K562 (cell line): Measurements from ENCODE around the gene MATN1. TPM values are rescaled to one million over a fixed set of nuclear protein-coding genes. Genes with fewer than 3 reads are reported as not detected.

Experiments used
- ATAC-seq: fragments of 200-7000 bp; cut with Tn5 transposase; 3 replicates; pipeline ENCODE4 v1.9.1; 2020; ENCODE audit warnings: moderate library complexity
- BruUV-seq: library from RNA; stranded (reverse); fragments of 400-500 nt; replicated peaks from 2 replicates; lab custom pipeline; 2021; lab: Mats Ljungman, UMichigan
- CTCF ChIA-PET: fragments of 300-600 bp; formaldehyde crosslinking; extraction: SDS; loops from one replicate; lab custom pipeline; 2021; ENCODE audit warnings: low intra/inter-chr PET ratio; lab: Yijun Ruan, JAX
- POLR2A ChIA-PET: fragments of 300-600, 350-650 bp; sonication (Branson Sonifier 250); formaldehyde crosslinking; extraction: SDS; loops from one replicate; lab custom pipeline; 2021; ENCODE audit warnings: antibody characterized with exemption, inconsistent platforms; lab: Yijun Ruan, JAX
- DNase-seq, 4 experiments: peaks; one replicate each; pipeline versions ENCODE4 v3.0.0 to v3.0.0-alpha.2; 2011 to 2018; ENCODE audit warnings: low spot score in 3 of 4, mixed read lengths in 3 of 4; ENCODE audit errors: extremely low read depth in 1 of 4
- FAIRE-seq: peaks from 2 replicates; lab custom pipeline; 2011; peaks lifted over from hg19 to GRCh38; lab: Jason Lieb, UNC
- H2AFZ ChIP-seq: 2 replicates; pipeline ENCODE4 v1.6.0; 2011; ENCODE audit warnings: low read depth, low read length, control low read depth, inconsistent platforms
- H3K27ac ChIP-seq: fragments of 200-600 bp; 3 replicates; pipeline ENCODE4 v1.8.0; 2011; ENCODE audit warnings: low read depth, mild to moderate bottlenecking, control low read depth, inconsistent platforms, low read length, moderate library complexity, mixed read lengths; ENCODE audit errors: extremely low read depth
- H3K27me3 ChIP-seq, 2 experiments: fragments of 300-600 bp in 1 of 2; 2 replicates in 1 of 2; 3 replicates in 1 of 2; pipeline versions ENCODE4 v1.6.0 to v1.8.0; 2011; ENCODE audit warnings: inconsistent platforms in 2 of 2, low read length in 2 of 2, mild to moderate bottlenecking in 1 of 2, mixed read lengths in 1 of 2, moderate library complexity in 1 of 2; ENCODE audit not compliant: control insufficient read depth in 2 of 2, insufficient read depth in 2 of 2
- H3K36me3 ChIP-seq: fragments of 300-600 bp; 3 replicates; pipeline ENCODE4 v1.8.0; 2011; ENCODE audit warnings: mild to moderate bottlenecking, low read length, inconsistent platforms; ENCODE audit not compliant: control insufficient read depth, insufficient read depth
- H3K4me1 ChIP-seq, 2 experiments: fragments of 200-600 bp in 1 of 2; replicated peaks in 1 of 2; 2 replicates in 1 of 2; 3 replicates in 1 of 2; pipeline versions ENCODE4 v1.5.1 to v1.8.0; 2011; ENCODE audit warnings: inconsistent platforms in 2 of 2, low read length in 2 of 2, mild to moderate bottlenecking in 1 of 2, mixed read lengths in 1 of 2, moderate library complexity in 1 of 2; ENCODE audit not compliant: control insufficient read depth in 2 of 2, insufficient read depth in 2 of 2
- H3K4me2 ChIP-seq: 2 replicates; pipeline ENCODE4 v1.6.1; 2011; ENCODE audit warnings: low read length, control low read depth, inconsistent platforms, mixed read lengths; ENCODE audit not compliant: insufficient read depth
- H3K4me3 ChIP-seq: fragments of 200-600 bp; sonication (generic), shearing (Covaris generic); 2 replicates; pipeline ENCODE4 v1.5.1; 2016; ENCODE audit warnings: control low read depth, inconsistent platforms
- H3K79me2 ChIP-seq: fragments of 200-600 bp; 3 replicates; pipeline ENCODE4 v1.8.0; 2011; ENCODE audit warnings: low read length, inconsistent platforms; ENCODE audit not compliant: control insufficient read depth, insufficient read depth
- H3K9ac ChIP-seq, 2 experiments: 2 replicates each; pipeline versions ENCODE4 v1.6.0 to v1.6.1; 2011; ENCODE audit warnings: low read depth in 2 of 2, low read length in 2 of 2, control low read depth in 1 of 2, inconsistent platforms in 1 of 2, mild to moderate bottlenecking in 1 of 2, mixed read lengths in 1 of 2; ENCODE audit not compliant: insufficient read depth in 1 of 2
- H3K9me1 ChIP-seq: one replicate; pipeline ENCODE4 v1.6.0; 2011; ENCODE audit warnings: inconsistent platforms, mild to moderate bottlenecking, low read length, moderate library complexity; ENCODE audit not compliant: control insufficient read depth, insufficient read depth
- H3K9me3 ChIP-seq: replicated peaks from 2 replicates; pipeline ENCODE4 v1.5.1; 2011; ENCODE audit warnings: low read depth, low read length, inconsistent platforms; ENCODE audit not compliant: control insufficient read depth, insufficient read depth
- H4K20me1 ChIP-seq: replicated peaks from 2 replicates; pipeline ENCODE4 v1.6.1; 2011; ENCODE audit warnings: low read length, inconsistent platforms, mixed read lengths; ENCODE audit not compliant: control insufficient read depth, insufficient read depth
- ELF2 ChIP-seq: fragments of 250-450 bp; sonication (Bioruptor Pico); IDR thresholded peaks from 2 replicates; pipeline ENCODE4 v1.5.0; 2021; ENCODE audit warnings: mild to moderate bottlenecking
- MYC ChIP-seq, 2 experiments: fragments of 250-450 bp in 1 of 2; sonication (Bioruptor Pico) in 1 of 2; IDR thresholded peaks; 2 replicates each; pipeline versions ENCODE4 v1.5.1 to v1.6.1; 2012 to 2021; ENCODE audit warnings: low read depth in 2 of 2, borderline replicate concordance in 1 of 2, improper control_type of control experiment in 1 of 2, low read length in 1 of 2, mild to moderate bottlenecking in 1 of 2, moderate library complexity in 1 of 2
- RBM34 ChIP-seq: fragments of 200-400 bp; formaldehyde crosslinking; IDR thresholded peaks from 2 replicates; pipeline ENCODE4 v1.6.1; 2018; ENCODE audit warnings: low read length, borderline replicate concordance; ENCODE audit not compliant: insufficient read depth
- TEAD1 ChIP-seq, 2 experiments: fragments of 450-650 bp in 1 of 2; sonication (generic) in 1 of 2; formaldehyde crosslinking; IDR thresholded peaks; 2 replicates each; pipeline versions ENCODE4 v1.4.0 to v1.8.0; 2020 to 2022; ENCODE audit warnings: mild to moderate bottlenecking in 2 of 2, missing genetic modification reagents in 1 of 2
- TOE1 ChIP-seq, 2 experiments: fragments of 450-650 bp in 1 of 2; sonication (generic) in 1 of 2; formaldehyde crosslinking in 1 of 2; IDR thresholded peaks; 2 replicates each; pipeline versions ENCODE4 v1.7.1 to v1.8.0; 2016 to 2022; ENCODE audit warnings: borderline replicate concordance in 2 of 2, mild to moderate bottlenecking in 2 of 2, antibody characterized with exemption in 1 of 2, inconsistent platforms in 1 of 2, low read depth in 1 of 2, missing genetic modification reagents in 1 of 2, moderate library complexity in 1 of 2
- TRIM28 ChIP-seq: fragments of 450-650 bp; IDR thresholded peaks from 2 replicates; pipeline ENCODE4 v1.6.1; 2017
- ZNF75A ChIP-seq: fragments of 450-650 bp; formaldehyde crosslinking; IDR thresholded peaks from 2 replicates; pipeline ENCODE4 v1.4.0; 2020; ENCODE audit warnings: mild to moderate bottlenecking
- ZNF830 ChIP-seq: fragments of 250-450 bp; sonication (Bioruptor Pico); IDR thresholded peaks from 2 replicates; pipeline ENCODE4 v1.5.0; 2021; ENCODE audit warnings: mild to moderate bottlenecking
- ZSCAN29 ChIP-seq: fragments of 450-650 bp; IDR thresholded peaks from 2 replicates; pipeline ENCODE4 v1.6.1; 2017
- WGBS: fragments of 100-300 bp; shearing (Covaris generic); methylation state at CpG from one replicate; pipeline ENCODE4 v1.1.6; 2016; ENCODE audit warnings: low coverage, mixed read lengths; ENCODE audit not compliant: insufficient coverage; ENCODE audit errors: missing lambda C conversion rate; 5-methylcytosine and 5-hydroxymethylcytosine counted together
- in situ Hi-C: fragments of 300-500 bp; cut with MboI; formaldehyde crosslinking; loops from 4 replicates; pipeline ENCODE4 v1.15.0; 2018; ENCODE audit warnings: inconsistent platforms, mixed read lengths
- intact Hi-C: fragments of 100-400 bp; cut with micrococcal nuclease; formaldehyde crosslinking; loops from 2 replicates; pipeline ENCODE4 v1.14.2; 2022
- polyA plus RNA-seq, 8 experiments: library from polyadenylated mRNA; depleted of rRNA in 4 of 8; stranded (reverse) in 5 of 8; unstranded in 3 of 8; fragments of >200 nt; fragmentation: Nextera tagmentation in 2 of 8; fragmentation: Illumina TruSeq in 1 of 8; extraction: Ambion mirVana in 2 of 8; extraction: Trizol in 1 of 8; gene quantifications; 2 replicates each; pipeline versions ENCODE4 v1.2.1 to v1.2.3, GENCODE V29; 2011 to 2014; ENCODE audit warnings: inconsistent platforms in 1 of 8, missing spikeins in 1 of 8
- total RNA-seq, 7 experiments: library from RNA; depleted of rRNA in 6 of 7; stranded (reverse); fragments of >200 nt in 6 of 7; fragmentation: Illumina TruSeq in 2 of 7; extraction: Trizol in 2 of 7; gene quantifications; 2 replicates each; pipeline versions ENCODE4 v1.2.1 to v1.2.3, GENCODE V29; 2011 to 2021; ENCODE audit warnings: low replicate concordance in 1 of 7
- TF ChIP-seq, protein P1 (sequence below): sonication (generic); formaldehyde crosslinking; IDR thresholded peaks from 2 replicates; pipeline ENCODE4 v1.9.0; 2022; ENCODE audit warnings: mild to moderate bottlenecking, missing genetic modification reagents
- TF ChIP-seq, protein P2 (sequence below): fragments of 450-650 bp; formaldehyde crosslinking; IDR thresholded peaks from 2 replicates; pipeline ENCODE4 v1.4.0; 2022; ENCODE audit warnings: missing genetic modification characterization
- TF ChIP-seq, protein P3 (sequence below): IDR thresholded peaks from 2 replicates; pipeline ENCODE4 v1.6.1; 2012; ENCODE audit warnings: low read depth, low read length, improper control_type of control experiment, borderline replicate concordance
- TF ChIP-seq, protein P4 (sequence below), 2 experiments: fragments of 450-650 bp in 1 of 2; sonication (generic) in 1 of 2; formaldehyde crosslinking in 1 of 2; IDR thresholded peaks in 1 of 2; conservative IDR thresholded peaks in 1 of 2; 2 replicates each; pipeline versions ENCODE4 v1.6.1 to v1.8.1; 2016 to 2023; ENCODE audit warnings: mild to moderate bottlenecking in 2 of 2, moderate library complexity in 2 of 2, inconsistent platforms in 1 of 2, missing genetic modification reagents in 1 of 2

Gene MATN1
- total and polyA plus RNA-seq, 9 of the 15 experiments (the other 6 are each of a cell fraction or from before 2014, with no cell fraction given): 0.10 to 2.3 (median 1.2) TPM

DNA sequence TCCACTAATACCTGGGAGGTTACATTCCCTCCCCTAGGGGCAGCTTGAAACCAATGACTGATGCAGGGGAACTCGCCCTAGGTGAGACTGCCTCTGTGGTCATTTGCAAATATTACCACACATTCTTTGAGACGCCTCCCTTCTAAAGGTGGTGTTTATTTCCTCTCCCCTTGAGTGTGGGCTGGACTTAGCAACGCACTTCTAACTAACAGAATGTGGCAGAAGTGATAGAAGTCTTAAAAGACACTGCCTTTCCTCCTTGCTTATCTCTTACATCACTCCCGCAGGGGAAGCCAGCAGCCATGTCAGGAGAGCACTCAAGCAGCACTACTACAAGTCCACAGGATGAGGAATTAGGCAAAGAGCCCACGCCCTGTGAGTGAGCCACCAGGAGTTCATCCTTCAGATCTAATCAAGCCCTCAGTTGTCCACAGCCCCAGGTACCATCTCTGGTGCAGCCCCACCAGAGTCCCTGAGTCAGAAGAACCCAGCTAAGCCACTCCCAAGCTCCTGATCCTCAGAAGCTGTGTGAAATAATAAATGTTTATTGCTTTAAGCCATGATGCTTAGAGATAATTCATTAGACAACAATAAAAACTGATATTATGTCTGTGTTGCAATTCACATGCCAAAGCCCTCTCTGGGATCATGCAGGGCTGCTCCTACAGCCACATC lies 14.8 kb upstream of the MATN1 start:
- Histone ChIP-seq H3K9ac (no peak overlapping the region), H3K4me2 (no peak overlapping the region), H3K79me2 (no peaks in the 10 kb centered on the region), H3K27ac (peak overlapping the region; percentile 5; the same call in 2 of the 3 replicates), H2AFZ (no peak overlapping the region), H3K9me3 (peaks cover 9% of the 10 kb centered on the region), H3K27me3 (no peaks in the 10 kb centered on the region), H3K4me1 (peaks cover 34 to 47% of the 10 kb centered on the region in 2 experiments), H3K4me3 (no peak overlapping the region), H4K20me1 (no peaks in the 10 kb centered on the region), H3K36me3 (peaks cover 5% of the 10 kb centered on the region; the same call in 2 of the 3 replicates), H3K9me1 (no peaks in the 10 kb centered on the region)
- WGBS: 27% methylated on average over 5 of the region's 5 CpGs
- in situ Hi-C loops: no loop called here
- intact Hi-C loops: no loop called here
- peak; percentile 70 for ATAC-seq
- DNase-seq: peak; percentile 48 to 70 (median 56)
- FAIRE-seq: peak; percentile 72
- BruUV-seq: no TSS peak
- CTCF ChIA-PET: no interaction called here
- POLR2A ChIA-PET: interaction anchor here (0.6 to 2.3 kb wide), 3 partner anchors 7 to 41 kb away, joined by 4 to 7 read pairs (median 4); no protein-coding TSS in a partner anchor
- TF ChIP-seq ZNF75A (CRISPR knock-in tag) (no peak), ZNF830 (no peak), RBM34 (no peak), TRIM28 (peak; percentile 88), TEAD1 (CRISPR knock-in tag; IDR thresholded peaks at IDR 0.05) (peak in 1 of 2 experiments; percentile 75; a peak in 1 of 4 replicates), MYC (IDR thresholded peaks at IDR 0.05; ENCODE audit: low read depth, low read length) (0 out of 2 replicates have a peak, but pooled peaks have one; percentile 17), MYC (CRISPR knock-in tag; IDR thresholded peaks at IDR 0.05; ENCODE audit: borderline replicate concordance, low read depth) (no peak), TOE1 (IDR thresholded peaks at IDR 0.05; ENCODE audit: borderline replicate concordance) (no peak), TOE1 (CRISPR knock-in tag; IDR thresholded peaks at IDR 0.05; ENCODE audit: borderline replicate concordance, low read depth) (no peak), ZSCAN29 (no peak), ELF2 (CRISPR knock-in tag) (no peak)
- TF ChIP-seq, protein P1, sequence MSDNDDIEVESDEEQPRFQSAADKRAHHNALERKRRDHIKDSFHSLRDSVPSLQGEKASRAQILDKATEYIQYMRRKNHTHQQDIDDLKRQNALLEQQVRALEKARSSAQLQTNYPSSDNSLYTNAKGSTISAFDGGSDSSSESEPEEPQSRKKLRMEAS (CRISPR knock-in tag): no peak
- TF ChIP-seq, protein P2, sequence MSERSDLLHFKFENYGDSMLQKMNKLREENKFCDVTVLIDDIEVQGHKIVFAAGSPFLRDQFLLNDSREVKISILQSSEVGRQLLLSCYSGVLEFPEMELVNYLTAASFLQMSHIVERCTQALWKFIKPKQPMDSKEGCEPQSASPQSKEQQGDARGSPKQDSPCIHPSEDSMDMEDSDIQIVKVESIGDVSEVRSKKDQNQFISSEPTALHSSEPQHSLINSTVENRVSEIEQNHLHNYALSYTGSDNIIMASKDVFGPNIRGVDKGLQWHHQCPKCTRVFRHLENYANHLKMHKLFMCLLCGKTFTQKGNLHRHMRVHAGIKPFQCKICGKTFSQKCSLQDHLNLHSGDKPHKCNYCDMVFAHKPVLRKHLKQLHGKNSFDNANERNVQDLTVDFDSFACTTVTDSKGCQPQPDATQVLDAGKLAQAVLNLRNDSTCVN: no peak
- TF ChIP-seq, protein P3, sequence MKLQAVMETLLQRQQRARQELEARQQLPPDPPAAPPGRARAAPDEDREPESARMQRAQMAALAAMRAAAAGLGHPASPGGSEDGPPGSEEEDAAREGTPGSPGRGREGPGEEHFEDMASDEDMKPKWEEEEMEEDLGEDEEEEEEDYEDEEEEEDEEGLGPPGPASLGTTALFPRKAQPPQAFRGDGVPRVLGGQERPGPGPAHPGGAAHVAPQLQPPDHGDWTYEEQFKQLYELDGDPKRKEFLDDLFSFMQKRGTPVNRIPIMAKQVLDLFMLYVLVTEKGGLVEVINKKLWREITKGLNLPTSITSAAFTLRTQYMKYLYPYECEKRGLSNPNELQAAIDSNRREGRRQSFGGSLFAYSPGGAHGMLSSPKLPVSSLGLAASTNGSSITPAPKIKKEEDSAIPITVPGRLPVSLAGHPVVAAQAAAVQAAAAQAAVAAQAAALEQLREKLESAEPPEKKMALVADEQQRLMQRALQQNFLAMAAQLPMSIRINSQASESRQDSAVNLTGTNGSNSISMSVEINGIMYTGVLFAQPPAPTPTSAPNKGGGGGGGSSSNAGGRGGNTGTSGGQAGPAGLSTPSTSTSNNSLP: no peak
- TF ChIP-seq, protein P4, sequence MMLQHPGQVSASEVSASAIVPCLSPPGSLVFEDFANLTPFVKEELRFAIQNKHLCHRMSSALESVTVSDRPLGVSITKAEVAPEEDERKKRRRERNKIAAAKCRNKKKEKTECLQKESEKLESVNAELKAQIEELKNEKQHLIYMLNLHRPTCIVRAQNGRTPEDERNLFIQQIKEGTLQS (IDR thresholded peaks at IDR 0.05): peak; percentile 60
- TF ChIP-seq, protein P4 (CRISPR knock-in tag; conservative IDR thresholded peaks at IDR 0.05): no peak
